Esophagus muscularis mucosa (tissue), 4 donors: ENCODE results near the gene CENPO. TPM values are rescaled to one million over a fixed set of nuclear protein-coding genes. Genes with fewer than 3 reads are reported as not detected.

Source experiments
- DNase-seq: peaks from one replicate; pipeline ENCODE4 v3.0.0-alpha.2; 2017; ENCODE audit errors: extremely low spot score
- H3K27ac ChIP-seq, 4 donors: fragments of 200-600 bp; sonication (generic); replicated peaks in 1 of 4; 1 replicate in 3 of 4; 2 replicates in 1 of 4; pipeline ENCODE4 v1.5.1; 2016 to 2019; ENCODE audit warnings: mild to moderate bottlenecking in 1 of 4
- H3K27me3 ChIP-seq, 4 donors: fragments of 200-600 bp; sonication (generic); one replicate each; pipeline versions ENCODE4 v1.5.1 to v1.6.0; 2016 to 2019
- H3K36me3 ChIP-seq, 4 donors: fragments of 200-600 bp; sonication (generic); one replicate each; pipeline ENCODE4 v1.5.1; 2016 to 2019
- H3K4me1 ChIP-seq, 4 donors: fragments of 200-600 bp; sonication (generic); one replicate each; pipeline ENCODE4 v1.5.1; 2016 to 2019
- H3K4me3 ChIP-seq, 4 donors: fragments of 200-600 bp; sonication (generic); 1 replicate in 2 of 4; 2 replicates in 2 of 4; pipeline ENCODE4 v1.5.1; 2016 to 2019; ENCODE audit warnings: mild to moderate bottlenecking in 4 of 4, moderate library complexity in 1 of 4
- H3K9me3 ChIP-seq, 4 donors: fragments of 200-600 bp; sonication (generic); 1 replicate in 3 of 4; 2 replicates in 1 of 4; pipeline ENCODE4 v1.5.1; 2016 to 2019
- CTCF ChIP-seq, 3 experiments: fragments of 200-600 bp in 2 of 3; fragments of 450-650 bp in 1 of 3; sonication (generic) in 2 of 3; IDR thresholded peaks; one replicate each; pipeline ENCODE4 v1.5.1; 2017 to 2019; ENCODE audit warnings: antibody characterized with exemption in 3 of 3, mild to moderate bottlenecking in 2 of 3, moderate library complexity in 1 of 3
- EP300 ChIP-seq: sonication (generic); formaldehyde crosslinking; IDR thresholded peaks from one replicate; pipeline ENCODE4 v1.6.1; 2017; ENCODE audit warnings: antibody characterized with exemption
- POLR2A ChIP-seq: fragments of 450-650 bp; IDR thresholded peaks from one replicate; pipeline ENCODE4 v1.6.1; 2017; ENCODE audit warnings: antibody characterized with exemption, moderate library complexity, mild to moderate bottlenecking, low read depth
- POLR2AphosphoS5 ChIP-seq, 2 donors: sonication (generic); formaldehyde crosslinking; IDR thresholded peaks; one replicate each; pipeline ENCODE4 v1.6.1; 2017; ENCODE audit warnings: antibody characterized with exemption in 2 of 2
- WGBS: methylation state at CpG from one replicate; pipeline ENCODE4 v1.1.5; 2018; 5-methylcytosine and 5-hydroxymethylcytosine counted together
- intact Hi-C: fragments of 100-400 bp; cut with DNase I; formaldehyde crosslinking; loops from one replicate; pipeline ENCODE4 v1.15.1; 2023
- total RNA-seq, 4 donors: library from RNA; depleted of rRNA; stranded (reverse); fragments of >200 nt; gene quantifications; one replicate each; pipeline versions ENCODE4 v1.1.0 to v1.2.1, GENCODE V29; 2016

CENPO gene
- total RNA-seq, 4 donors from 2014 or later, result 1.2 to 2.7 (median 1.4) TPM

GRCh38 chr2:24832073-24832461 lies 38.8 kb downstream of the CENPO start:
- WGBS, result 81% methylated on average over 13 of the region's 14 CpGs
- DNase-seq, result no peak
- H3K27me3 ChIP-seq, result no peaks in the 10 kb centered on the region

GRCh38 chr2:24832521-24832920 lies 39.3 kb downstream of the CENPO start:
- DNase-seq, result no peak
- intact Hi-C loops, result no loop called here
- Histone ChIP-seq H3K36me3 (peaks cover 9 to 44% (median 38%) of the 10 kb centered on the region in 4 donors), H3K4me3 (no peak overlapping the region), H3K9me3 (no peaks in the 10 kb centered on the region), H3K27me3 (no peaks in the 10 kb centered on the region), H3K4me1 (peaks cover 4 to 7% (median 6%) of the 10 kb centered on the region in 4 donors), H3K27ac (no peak overlapping the region)
- no peak for TF ChIP-seq CTCF (IDR thresholded peaks at IDR 0.05)
- no peak for TF ChIP-seq EP300
- no peak for TF ChIP-seq POLR2AphosphoS5 (IDR thresholded peaks at IDR 0.05)
- no peak for TF ChIP-seq POLR2A
- WGBS, result 79% methylated on average over 9 of the region's 9 CpGs

More at GRCh38 chr2:24832073-24832461, 38.8 kb downstream of the CENPO start:
- H3K4me1 ChIP-seq, result peaks cover 8 to 11% (median 10%) of the 10 kb centered on the region in 4 donors
- no peak overlapping the region for H3K27ac ChIP-seq
- TF ChIP-seq POLR2A (no peak), POLR2AphosphoS5 (IDR thresholded peaks at IDR 0.05) (no peak), CTCF (IDR thresholded peaks at IDR 0.05) (no peak), EP300 (no peak)
- H3K36me3 ChIP-seq, result peaks cover 9 to 41% (median 35%) of the 10 kb centered on the region in 4 donors
- intact Hi-C loops, result no loop called here
- no peak overlapping the region for H3K4me3 ChIP-seq
- H3K9me3 ChIP-seq, result no peaks in the 10 kb centered on the region

GRCh38 chr2:24832931-24833701 lies 39.9 kb downstream of the CENPO start:
- 91% methylated on average over 22 of the region's 22 CpGs for WGBS
- intact Hi-C loops, result no loop called here
- no peak for TF ChIP-seq POLR2A
- TF ChIP-seq POLR2AphosphoS5 (IDR thresholded peaks at IDR 0.05), result no peak
- TF ChIP-seq CTCF (IDR thresholded peaks at IDR 0.05), result no peak
- no peak for DNase-seq
- H3K9me3 ChIP-seq, result no peaks in the 10 kb centered on the region
- no peak overlapping the region for H3K4me3 ChIP-seq
- peaks cover 0 to under 1% (median under 1%) of the 10 kb centered on the region in 4 donors for H3K4me1 ChIP-seq
- no peaks in the 10 kb centered on the region for H3K27me3 ChIP-seq
- H3K36me3 ChIP-seq, result peaks cover 9 to 50% (median 41%) of the 10 kb centered on the region in 4 donors
- no peak overlapping the region for H3K27ac ChIP-seq

- no peak for DNase-seq
- Histone ChIP-seq H3K9me3 (no peaks in the 10 kb centered on the region), H3K27ac (no peak overlapping the region), H3K36me3 (peaks cover 9 to 56% (median 44%) of the 10 kb centered on the region in 4 donors), H3K4me3 (no peak overlapping the region), H3K27me3 (no peaks in the 10 kb centered on the region), H3K4me1 (no peaks in the 10 kb centered on the region)
- 93% methylated on average over 21 of the region's 32 CpGs for WGBS
- TF ChIP-seq CTCF (IDR thresholded peaks at IDR 0.05), result no peak
- intact Hi-C loops, result no loop called here
These were observed 40.9 kb downstream of the CENPO start for GRCh38 chr2:24833821-24834732.
